Activated CD4-positive, alpha-beta T cell treated with anti-CD3 and anti-CD28 coated beads, Interleukin-2, amount 50 U/mL, for 24 hours (primary cell): ENCODE results near the gene ARL13B.
"Not testable (repeated sequence)": the region's sequence is repeated elsewhere in the genome, so short reads cannot be mapped to it uniquely, and the experiment has no call there.

Experiments used
- DNase-seq, 2 donors: peaks; one replicate each; pipeline ENCODE4 v3.0.0-alpha.2; 2020; ENCODE audit warnings: low read depth in 1 of 2, low spot score in 1 of 2

The ARL13B gene

DNA sequence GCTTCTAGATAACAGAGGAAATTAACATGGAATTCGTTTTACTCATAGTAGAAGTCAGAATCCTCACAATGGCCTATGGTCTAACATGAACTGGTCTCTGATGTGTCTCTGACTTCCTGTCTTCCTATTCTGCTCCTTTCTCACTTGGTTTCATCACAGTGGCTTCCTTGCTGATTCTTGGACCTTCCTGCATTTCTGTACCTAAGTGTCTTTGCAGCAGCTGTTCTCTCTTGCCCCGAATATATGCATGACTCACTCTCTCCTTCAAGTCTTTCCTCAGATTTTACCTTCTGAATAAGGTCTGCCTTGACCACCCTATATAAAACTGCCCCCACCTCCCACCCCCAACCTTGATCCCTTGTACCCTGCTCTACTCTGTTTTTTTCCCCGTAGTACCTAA, 14.1 kb downstream of the ARL13B start:
- DNase-seq = no peak

DNA sequence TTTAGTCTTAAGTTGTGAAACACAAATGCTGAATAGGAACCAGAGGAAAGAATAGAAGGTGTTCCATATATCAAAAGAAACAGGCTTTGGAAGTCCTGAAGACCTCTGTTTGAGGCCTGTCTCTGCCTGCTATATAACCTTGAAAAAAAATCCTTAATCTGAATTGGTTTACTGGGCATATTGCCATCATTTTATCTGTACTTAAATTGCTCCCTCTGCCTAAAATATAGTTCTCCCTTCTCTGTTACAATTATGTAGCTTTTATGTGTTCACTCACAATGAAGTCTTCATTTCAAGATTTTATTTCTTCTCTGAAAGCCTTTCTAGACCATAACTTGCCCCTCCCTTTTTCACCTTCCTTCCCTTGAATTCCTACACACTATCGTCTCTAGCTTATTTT, 21.2 kb downstream of the ARL13B start:
- DNase-seq = no peak

DNA sequence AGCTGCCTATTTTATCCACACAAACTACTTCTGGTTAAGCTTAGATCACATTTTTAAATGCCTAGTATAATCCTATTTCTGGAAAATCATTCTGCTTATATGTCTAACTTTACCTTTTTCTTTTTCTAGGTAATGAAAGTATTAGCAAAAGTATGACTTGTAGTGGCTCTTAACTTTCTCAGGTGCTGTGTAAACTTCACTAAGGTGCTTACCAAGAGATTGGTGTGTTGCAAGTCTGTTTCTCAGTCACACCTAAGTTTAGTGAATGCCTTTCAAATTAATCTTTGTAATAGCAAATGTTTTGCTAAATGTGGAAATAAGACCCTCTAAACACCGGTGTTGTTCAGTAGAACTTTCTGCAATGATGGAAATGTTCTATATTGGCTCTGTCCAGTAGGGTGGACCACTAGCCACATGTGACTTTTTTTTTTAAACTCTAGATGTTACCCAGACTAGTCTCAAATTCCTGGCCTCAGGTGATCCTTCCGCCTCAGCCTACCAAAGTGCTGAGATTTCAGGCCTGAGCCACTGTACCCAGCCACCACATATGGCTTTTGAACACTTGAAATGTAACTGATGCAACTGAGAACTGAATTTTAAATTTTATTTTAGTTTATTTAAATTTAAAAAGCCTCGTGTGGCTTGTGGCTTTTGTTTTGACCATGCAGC, 22.0 kb downstream of the ARL13B start:
- DNase-seq = no peak

DNA sequence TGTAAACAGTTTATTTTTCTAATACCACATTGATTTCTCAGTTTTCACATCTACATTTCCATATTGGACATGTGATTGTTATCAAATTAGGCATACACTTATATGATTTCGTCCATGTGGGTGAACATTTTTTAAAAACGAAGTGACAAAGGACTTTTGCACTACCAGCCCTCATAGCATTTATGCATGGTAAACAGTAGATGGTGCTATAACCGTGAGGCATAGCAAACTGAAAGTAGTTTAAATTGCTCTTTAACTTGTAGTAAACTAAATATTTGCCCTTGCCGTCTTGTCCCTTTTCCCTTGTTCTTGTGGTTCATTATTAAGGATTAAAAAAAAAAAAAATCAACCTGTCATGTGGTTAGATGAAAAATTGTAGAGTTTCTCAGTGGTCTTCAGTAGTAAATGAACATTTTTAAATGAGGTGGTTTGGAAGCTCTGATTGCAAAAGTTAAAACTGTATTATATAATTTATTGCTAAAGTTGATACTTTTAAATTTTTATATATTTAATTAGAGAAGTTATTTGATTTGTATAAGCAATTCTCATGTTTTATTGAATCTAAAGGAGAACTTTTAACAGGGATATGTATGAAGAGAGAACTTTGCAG, 24.5 kb downstream of the ARL13B start:
- peak in 1 of 2 donors; percentile 26 for DNase-seq

DNA sequence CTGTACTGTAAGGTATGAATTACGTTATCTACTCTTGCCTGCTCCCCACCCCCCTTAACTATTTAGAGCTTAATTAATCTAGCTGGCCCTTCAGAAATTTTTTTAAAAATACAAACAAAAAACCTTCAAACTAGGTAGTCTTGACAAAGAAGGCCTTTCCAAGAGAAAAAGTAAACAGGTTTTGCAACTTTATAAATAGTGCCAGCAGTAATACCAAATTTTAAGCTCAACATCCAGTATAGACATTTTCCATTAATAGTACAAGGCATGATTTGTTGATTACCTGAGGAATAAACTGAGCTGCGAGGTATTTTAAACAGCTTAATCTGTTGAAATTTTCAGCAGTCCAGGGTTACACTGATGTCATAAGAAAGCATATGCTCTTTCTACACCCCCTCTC, 28.3 kb downstream of the ARL13B start:
- no peak for DNase-seq

DNA sequence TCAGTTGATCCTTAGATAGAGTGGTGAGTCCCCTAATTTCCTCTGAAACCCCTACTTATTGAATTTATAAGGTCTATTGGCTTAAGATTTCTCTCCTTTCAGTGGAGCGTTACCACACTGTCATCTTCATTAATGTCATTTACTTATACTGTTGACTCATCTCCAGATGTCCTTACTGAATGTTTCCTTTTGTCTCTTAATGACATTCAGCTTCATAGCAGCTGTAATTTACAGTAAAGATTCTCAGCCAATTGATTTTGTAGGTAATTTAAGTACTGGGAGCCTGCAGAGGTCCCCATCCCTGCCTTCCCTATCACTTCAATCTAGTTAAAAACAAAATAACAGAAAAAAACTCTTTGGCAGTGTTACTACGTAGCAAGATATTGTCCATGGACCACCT, 29.7 kb downstream of the ARL13B start:
- DNase-seq = no peak

DNA sequence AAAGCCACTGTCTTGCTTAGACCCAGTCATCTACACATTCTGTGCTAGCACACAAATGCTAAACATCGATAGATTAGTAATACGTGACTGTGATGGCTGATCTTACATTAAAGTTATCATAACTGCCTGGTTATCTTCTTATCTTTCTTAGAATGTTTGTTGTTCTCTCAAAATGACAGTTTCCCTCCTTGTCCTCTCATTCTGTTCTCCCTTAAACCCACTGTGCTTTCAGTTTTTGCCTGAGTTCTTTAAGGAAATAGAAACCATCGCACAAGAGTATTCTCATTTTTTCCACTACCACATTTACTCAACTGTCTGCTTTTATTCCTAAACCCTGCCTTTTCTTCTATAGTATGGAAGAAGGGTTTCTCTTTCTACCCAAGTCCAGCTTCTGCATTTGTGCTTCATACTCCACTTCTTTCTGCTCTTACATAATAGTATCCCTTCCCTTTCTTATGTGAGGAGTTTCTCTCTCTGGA, 31.3 kb downstream of the ARL13B start:
- peak in 1 of 2 donors; percentile 7 for DNase-seq

DNA sequence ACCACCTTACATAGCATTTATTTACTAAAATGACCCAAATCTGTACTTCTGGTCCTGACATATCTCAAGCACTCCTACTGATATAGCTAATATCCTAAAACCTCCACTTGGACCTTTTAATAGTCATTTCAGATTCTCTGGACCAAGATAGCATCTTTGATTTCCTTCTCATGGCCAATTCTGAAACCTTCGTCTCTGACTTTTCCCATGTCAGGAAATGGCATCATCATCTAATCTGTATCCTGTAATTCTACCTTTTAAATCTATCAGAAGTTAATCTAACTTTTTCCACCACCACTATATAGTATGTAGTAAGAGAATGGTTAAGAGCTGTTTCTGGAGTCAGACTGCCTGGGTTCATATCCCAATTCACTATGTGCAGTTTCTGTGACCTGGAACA, 32.2 kb downstream of the ARL13B start:
- no peak for DNase-seq

DNA sequence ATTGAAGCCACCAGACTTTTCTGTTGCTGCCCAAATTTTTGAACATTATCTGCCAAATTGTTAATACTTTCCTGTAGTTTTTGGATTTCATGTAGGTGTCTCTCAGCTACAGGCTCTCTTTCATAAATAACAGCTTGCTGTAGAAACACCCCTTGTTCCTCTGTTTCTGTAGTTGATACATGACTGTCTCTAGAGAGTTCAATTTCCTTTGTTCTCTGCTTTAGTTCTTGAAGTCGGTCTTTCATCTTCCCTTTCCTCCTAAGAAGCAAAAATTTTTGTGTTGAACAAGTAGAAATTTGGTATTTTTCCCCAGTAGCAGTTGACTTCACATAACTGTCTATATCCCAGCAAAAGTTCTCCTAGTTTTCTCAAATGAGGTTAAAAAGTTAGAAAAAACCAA, 35.1 kb downstream of the ARL13B start:
- no peak for DNase-seq

DNA sequence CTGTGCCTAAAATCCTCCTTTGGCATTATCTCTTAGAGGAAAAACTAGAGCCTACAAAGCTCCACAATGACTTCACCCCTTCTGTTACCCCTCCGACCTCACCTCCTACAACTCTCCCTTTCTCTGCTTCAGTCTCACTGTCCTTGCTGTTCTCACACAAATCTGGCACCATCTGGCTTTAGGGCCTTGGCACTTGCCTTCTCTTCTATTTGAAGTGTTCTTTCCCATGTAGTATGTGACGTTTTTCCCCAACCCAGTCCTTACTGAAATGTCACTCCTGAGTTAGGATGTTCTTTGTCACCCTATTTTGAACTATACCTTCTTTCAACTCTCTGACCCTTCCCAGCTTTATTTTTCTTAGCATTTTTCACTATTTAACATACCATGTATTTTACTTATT, 39.7 kb downstream of the ARL13B start:
- DNase-seq = no peak

DNA sequence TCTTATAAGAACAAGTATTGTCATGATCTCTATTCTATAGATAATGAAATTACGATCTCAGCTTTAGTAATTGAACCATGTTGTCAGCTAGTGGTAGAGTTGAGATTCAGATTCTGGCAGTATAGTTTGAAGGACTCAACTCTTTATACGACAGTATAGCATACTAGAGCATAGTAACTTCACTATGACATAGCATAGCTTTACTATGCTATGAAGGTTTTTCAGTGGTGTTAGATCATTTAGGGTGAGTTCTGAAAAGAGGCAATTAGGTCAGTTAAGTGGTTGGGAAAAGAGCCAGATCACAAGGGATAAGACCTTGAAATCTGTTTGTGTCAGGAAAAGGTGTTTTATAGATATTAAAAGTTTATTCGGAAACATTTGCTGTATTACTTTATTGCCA, 40.3 kb downstream of the ARL13B start:
- DNase-seq = no peak

DNA sequence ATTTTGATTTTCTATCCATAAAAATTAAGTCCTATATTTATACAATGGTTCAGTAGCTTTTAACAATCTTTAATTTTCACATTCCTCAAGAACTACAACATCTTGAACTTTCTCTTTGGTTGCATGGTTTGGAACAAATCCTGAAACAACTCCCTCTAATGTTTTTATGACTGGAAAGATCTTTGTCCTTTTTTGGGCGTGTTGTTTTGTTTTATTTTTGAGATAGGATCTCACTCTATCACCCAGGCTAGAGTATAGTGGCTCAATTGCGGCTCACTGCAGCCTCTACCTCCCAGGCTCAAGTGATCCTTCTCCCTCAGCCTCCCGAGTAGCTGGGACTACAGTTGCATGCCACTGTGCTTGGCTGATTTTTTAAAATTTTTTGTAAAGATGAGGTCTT, 44.4 kb downstream of the ARL13B start:
- DNase-seq = no peak

DNA sequence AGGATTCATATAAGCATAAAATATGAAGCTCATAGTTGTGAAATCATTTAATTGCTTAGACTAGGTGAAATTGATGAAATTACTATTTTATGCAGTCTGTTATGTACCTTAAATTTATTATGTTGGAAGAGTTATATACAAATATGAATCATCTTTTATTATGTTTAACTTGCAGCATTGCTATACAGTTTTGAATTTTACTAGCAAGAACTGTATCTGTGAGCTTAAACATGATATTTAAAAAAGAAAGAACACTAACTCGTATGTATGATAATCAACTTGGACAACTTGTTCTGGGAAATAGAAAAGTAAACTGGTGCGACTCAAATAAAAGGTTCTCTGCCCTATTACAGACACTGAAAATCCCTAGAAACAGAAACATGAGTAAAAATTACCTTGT, 46.7 kb downstream of the ARL13B start:
- DNase-seq = no peak

DNA sequence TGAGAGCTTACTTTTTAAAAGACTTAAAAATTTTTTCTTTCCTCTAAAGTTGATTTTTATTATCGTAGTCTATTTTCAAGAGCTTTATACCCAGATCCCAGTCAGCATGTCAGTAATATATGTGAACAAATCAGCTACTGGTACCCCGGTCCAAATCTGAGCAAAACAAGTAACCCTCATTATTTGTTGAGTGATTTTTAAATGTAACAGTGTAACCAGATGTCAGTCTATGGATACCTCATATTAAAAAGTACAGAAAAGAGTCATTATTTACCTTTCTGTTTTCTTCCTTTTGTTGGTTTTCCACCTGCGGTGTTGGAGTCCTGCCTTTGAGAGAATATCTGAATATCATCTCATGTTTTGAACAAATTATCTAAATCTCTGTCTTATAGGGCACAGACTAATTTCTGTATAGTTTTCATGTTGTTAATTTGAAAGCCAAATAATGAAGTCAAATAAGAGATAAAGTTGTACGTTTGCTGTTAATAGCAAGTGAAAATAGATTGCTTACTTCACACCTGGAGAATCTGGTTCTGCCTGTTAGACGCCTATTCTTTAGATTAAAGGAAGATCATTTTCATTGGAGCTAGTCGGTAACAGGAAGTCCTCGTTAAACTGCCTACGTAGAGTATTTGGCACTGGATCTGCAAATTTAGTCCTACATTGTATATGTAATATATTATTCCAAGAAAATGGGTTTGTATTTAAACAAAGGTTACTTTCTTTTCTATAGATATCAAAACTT, 48.3 kb downstream of the ARL13B start, which contains the start of gene STX19:
TSS of gene STX19 (minus strand) at position 505 of the 745 bp plus-strand sequence. CDS start 13,328 bp downstream, outside the sequence.
- no peak for DNase-seq

DNA sequence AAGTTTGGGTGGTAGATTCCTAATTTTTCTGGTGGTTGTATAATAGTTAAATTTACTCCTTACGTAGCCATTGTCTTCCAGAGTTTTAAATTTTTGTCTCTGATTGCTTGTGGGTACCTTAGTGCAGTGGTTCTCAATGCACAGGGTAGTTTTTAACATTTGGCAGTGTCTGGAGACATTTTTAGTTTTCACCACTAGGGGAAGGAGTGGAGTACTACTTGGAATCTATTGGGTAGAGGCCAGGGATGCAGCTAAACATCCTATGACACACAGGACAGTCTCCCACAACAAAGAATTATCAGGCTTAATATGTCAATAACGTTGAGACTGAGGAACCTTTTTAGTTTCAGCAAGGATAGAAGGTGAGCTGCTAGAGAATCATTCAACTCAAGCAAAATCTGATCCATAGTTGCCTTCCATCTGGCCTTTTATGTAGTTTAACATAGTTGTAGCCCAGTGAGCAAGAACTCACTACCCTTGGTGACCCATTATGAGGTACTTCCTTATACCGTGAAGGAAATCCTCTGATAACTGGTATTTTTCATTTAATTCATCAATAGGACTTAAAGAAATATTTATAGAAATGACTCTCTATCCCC, 57.1 kb downstream of the ARL13B start:
- DNase-seq = no peak

DNA sequence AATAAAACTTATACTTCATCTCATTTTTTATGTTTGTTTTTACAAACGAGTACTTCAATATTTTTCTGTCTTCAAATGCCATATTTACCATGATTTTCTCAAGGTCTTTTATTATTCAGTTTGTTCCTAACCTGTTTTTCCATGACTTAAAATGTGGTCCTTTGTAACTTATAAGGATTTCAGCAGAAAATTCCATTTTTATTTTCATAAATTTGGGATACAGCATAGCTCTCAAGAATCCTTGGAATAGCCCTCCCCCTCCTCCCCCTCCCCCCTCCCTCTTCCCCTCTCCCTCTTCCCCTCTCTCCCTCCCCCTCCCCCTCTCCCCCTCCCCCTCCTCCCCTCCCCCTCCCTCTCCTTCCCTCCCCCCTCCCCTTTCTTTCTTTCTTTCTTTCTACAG, 63.3 kb downstream of the ARL13B start:
- DNase-seq = no peak

DNA sequence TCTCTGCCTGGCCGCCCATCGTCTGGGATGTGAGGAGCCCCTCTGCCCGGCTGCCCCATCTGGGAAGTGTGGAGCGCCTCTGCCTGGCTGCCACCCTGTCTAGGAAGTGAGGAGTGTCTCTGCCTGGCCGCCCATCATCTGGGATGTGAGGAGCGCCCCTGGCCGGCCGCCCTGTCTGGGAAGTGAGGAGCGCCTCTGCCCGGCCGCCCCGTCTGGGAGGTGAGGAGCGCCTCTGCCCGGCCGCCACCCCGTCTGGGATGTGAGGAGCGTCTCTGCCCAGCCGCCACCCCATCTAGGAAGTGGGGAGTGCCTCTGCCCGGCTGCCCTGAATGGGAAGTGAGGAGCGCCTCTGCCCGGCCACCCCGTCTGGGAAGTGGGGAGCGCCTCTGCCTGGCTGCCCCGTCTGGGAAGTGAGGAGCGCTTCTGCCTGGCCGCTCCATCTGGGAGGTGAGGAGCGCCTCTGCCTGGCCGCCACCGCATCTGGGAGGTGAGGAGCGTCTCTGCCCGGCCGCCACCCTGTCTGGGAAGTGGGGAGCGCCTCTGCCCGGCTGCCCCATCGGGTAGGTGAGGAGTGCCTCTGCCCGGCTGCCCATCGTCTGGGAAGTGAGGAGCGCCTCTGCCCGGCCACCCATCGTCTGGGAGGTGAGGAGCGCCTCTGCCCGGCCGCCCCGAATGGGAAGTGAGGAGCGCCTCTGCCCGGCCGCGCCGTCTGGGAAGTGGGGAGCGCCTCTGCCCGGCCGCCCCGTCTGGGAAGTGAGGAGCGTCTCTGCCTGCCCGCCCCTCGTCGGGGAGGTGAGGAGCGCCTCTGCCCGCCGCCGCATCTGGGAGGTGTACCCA, 64.4 kb downstream of the ARL13B start:
- DNase-seq = not testable (repeated sequence)

DNA sequence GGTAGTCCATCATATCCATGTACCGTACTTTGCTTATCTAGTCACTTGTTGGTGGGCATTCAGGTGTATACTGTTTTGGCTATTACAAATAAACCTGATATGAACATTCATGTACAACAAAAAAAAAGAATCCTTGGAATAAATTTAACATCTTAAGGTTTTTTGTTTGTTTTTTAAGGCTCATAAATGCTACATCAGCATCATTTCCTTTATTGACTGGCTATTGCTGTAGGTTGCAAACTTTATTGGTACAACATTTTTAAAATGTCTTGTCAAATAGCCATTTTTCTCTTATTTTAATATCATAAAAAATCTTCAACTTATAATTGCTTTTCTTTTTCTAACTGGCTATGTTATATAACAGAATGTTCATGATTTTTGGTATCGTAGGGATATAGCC, 66.6 kb downstream of the ARL13B start:
- DNase-seq = no peak

DNA sequence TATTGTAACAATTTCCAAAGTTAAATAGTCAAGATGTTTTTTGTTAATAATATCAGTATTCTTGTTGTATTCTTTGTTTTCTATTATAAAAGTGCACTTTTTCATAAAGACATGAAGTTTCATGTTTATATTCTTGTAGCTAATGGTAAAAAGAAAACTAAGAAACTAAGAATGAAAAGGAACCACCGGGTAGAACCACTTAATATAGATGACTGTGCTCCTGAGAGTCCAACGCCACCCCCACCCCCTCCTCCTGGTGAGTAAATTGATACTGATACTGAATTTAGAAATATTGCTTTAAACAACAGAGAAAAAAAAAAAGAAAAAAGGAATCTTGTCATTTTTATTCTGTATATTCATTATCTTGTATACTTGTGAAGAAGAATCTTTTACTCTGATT, 69.3 kb downstream of the ARL13B start:
- no peak for DNase-seq

DNA sequence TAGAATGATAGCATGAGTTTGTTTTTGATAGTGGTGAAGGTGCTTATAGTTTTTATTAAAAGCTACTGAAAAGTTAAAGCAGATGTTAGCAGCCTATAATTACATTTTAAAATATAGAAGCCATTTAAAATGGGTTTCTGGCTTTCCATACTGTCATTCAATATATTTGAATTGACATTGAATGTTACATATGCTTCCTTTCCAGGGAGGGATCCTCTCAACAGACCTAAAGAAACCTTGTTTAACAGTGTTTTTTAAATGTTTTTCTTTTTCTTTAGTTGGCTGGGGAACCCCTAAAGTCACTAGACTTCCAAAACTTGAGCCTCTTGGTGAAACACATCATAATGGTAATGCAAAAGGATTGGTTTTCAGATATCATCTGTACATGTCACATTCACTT, 70.6 kb downstream of the ARL13B start:
- no peak for DNase-seq

DNA sequence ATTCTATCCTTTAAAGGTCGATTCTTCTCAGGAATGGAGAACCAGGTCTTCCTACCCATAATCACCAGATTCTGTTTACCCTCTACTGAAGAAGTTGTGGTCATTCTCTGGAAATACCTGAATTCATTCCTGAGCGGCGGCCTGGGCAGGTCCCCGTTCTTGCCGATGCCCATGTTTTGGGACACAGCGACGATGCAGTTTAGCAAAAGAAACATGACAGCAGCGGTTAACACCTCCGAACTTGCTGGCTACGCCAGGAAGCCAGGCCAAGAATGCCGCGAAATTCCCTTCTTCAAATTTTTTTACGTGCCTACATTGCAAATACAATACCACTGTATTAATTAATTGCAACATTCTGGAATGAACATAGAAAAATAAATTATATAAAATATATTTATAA, 81.3 kb downstream of the ARL13B start:
- no peak for DNase-seq
